H1 (cell line): ENCODE data around the gene FICD.
"Not testable (repeated sequence)": the region's sequence is repeated elsewhere in the genome, so short reads cannot be mapped to it uniquely, and the experiment has no call there.

ENCODE experiments used
- ATF2 ChIP-seq: IDR thresholded peaks from 2 replicates; pipeline ENCODE4 v1.6.1; 2012; ENCODE audit warnings: low read length, inconsistent platforms
- CHD1 ChIP-seq: IDR thresholded peaks from 2 replicates; pipeline ENCODE4 v1.6.1; 2012; ENCODE audit warnings: low read depth, low read length, improper control_type of control experiment
- CTCF ChIP-seq, 3 experiments: IDR thresholded peaks; 1 replicate in 2 of 3; 2 replicates in 1 of 3; pipeline versions ENCODE4 v1.5.1 to v1.6.1; 2011; ENCODE audit warnings: low read length in 3 of 3, mild to moderate bottlenecking in 3 of 3, inconsistent platforms in 2 of 3, low read depth in 1 of 3, moderate library complexity in 1 of 3; ENCODE audit not compliant: insufficient read depth in 1 of 3; ENCODE audit errors: control extremely low read depth in 1 of 3
- EZH2 ChIP-seq: fragments of 200-600 bp; sonication (generic); IDR thresholded peaks from 2 replicates; pipeline ENCODE4 v1.7.1; 2012; ENCODE audit warnings: low read depth, mild to moderate bottlenecking, moderate library complexity, low read length, inconsistent platforms; ENCODE audit not compliant: severe bottlenecking
- MAFK ChIP-seq: IDR thresholded peaks from 2 replicates; pipeline ENCODE4 v1.6.1; 2012; ENCODE audit warnings: low read depth, mild to moderate bottlenecking, improper control_type of control experiment, low read length
- RNF2 ChIP-seq: fragments of 200-900, 300-1000 bp; sonication (generic); IDR thresholded peaks from 2 replicates; pipeline ENCODE4 v1.7.1; 2016; ENCODE audit warnings: borderline replicate concordance, low read depth, mild to moderate bottlenecking, antibody characterized with exemption, low read length; ENCODE audit not compliant: poor library complexity, severe bottlenecking; ENCODE audit errors: missing control alignments
- SP1 ChIP-seq: IDR thresholded peaks from 2 replicates; pipeline ENCODE4 v1.6.1; 2011; ENCODE audit warnings: low read depth, low read length

DNA sequence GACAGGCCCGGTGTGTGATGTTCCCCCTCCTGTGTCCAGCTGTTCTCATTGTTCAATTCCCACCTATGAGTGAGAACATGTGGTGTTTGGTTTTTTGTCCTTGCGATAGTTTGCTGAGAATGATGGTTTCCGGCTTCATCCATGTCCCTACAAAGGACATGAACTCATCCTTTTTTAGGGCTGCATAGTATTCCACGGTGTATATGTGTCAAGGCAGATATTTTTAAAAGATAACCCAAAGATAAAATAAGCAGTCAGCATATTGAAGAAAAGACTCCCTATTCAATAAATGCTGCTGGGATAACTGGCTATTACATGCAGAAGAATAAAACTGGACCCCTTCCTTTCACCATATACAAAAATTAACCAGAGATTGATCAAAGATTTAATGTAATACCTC, 28.0 kb upstream of the FICD start:
- TF ChIP-seq EZH2; MAFK; ATF2; CTCF (IDR thresholded peaks at IDR 0.05; ENCODE audit: control extremely low read depth in 1 of 3, insufficient read depth in 1 of 3, low read depth in 1 of 3, low read length in 3 of 3); RNF2; SP1; CHD1: not testable (repeated sequence)
